PFSK-1 (cell line): ENCODE results near the gene ZNF540.

Experiments
- FOXP2 ChIP-seq: optimal IDR thresholded peaks from 2 replicates; pipeline ENCODE3; 2011; ENCODE audit warnings: borderline replicate concordance, control low read depth, inconsistent platforms; ENCODE audit not compliant: insufficient read depth; ENCODE audit errors: extremely low read length, extremely low read depth
- POLR2AphosphoS5 ChIP-seq: IDR thresholded peaks from 2 replicates; pipeline ENCODE4 v1.6.1; 2012; ENCODE audit warnings: low read depth, mild to moderate bottlenecking, control low read depth, low read length, moderate library complexity
- SIN3A ChIP-seq: IDR thresholded peaks from 2 replicates; pipeline ENCODE4 v1.6.1; 2012; ENCODE audit warnings: mild to moderate bottlenecking, low read length, moderate library complexity, borderline replicate concordance; ENCODE audit not compliant: insufficient read depth
- TAF1 ChIP-seq: IDR thresholded peaks from 2 replicates; pipeline ENCODE4 v1.6.1; 2012; ENCODE audit warnings: low read length, control low read depth, borderline replicate concordance; ENCODE audit not compliant: insufficient read depth
- TF ChIP-seq, protein P1 (sequence below), 2 experiments: IDR thresholded peaks; 2 replicates each; pipeline versions ENCODE4 v1.6.1 to v1.8.0; 2011 to 2012; ENCODE audit warnings: low read depth in 2 of 2, low read length in 2 of 2, control low read depth in 1 of 2, inconsistent platforms in 1 of 2, mild to moderate bottlenecking in 1 of 2, moderate library complexity in 1 of 2; ENCODE audit not compliant: insufficient read depth in 1 of 2

ZNF540 gene

DNA sequence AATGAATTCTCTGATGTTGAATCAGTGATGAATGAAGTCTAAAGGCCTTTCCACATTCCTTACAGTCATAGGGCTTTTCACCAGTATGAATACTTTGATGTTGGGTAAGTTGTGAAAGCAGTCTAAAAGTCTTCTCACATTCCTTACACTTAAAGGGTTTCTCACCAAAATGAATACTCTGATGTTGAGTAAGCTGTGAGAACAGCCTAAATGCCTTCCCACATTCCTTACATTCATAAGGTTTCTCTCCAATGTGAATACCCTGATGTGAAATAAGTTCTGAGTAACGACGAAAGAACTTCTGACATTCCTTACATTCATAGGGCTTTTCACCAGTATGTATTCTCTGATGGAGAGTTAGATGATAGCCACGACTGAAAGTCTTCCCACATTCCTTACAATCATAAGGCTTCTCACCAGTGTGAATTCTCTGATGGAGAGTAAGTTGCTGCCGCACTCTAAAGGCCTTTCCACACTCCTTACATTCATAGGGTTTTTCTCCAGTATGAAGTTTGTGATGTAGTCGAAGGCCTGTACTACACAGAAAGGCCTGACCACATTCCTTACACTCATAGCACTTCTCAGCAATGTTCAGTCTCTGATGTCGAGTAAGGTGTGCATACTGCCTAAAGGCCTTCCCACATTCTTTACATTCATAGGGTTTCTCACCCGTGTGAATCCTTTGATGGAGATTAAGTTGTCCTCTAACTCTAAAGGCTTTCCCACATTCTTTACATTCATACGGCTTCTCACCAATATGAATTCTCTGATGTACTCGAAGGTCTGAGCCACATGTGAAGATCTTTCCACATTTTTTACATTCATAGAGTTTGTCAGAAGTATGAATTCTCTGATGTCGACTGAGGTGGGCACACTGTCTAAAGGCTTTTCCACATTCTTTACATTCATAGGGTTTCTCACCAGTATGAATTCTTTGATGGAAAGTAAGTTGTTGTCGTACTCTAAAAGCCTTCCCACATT lies 40.7 kb downstream of the ZNF540 start:
- TF ChIP-seq TAF1 (no peak), POLR2AphosphoS5 (no peak), SIN3A (no peak), FOXP2 (no peak)
- TF ChIP-seq, protein P1, sequence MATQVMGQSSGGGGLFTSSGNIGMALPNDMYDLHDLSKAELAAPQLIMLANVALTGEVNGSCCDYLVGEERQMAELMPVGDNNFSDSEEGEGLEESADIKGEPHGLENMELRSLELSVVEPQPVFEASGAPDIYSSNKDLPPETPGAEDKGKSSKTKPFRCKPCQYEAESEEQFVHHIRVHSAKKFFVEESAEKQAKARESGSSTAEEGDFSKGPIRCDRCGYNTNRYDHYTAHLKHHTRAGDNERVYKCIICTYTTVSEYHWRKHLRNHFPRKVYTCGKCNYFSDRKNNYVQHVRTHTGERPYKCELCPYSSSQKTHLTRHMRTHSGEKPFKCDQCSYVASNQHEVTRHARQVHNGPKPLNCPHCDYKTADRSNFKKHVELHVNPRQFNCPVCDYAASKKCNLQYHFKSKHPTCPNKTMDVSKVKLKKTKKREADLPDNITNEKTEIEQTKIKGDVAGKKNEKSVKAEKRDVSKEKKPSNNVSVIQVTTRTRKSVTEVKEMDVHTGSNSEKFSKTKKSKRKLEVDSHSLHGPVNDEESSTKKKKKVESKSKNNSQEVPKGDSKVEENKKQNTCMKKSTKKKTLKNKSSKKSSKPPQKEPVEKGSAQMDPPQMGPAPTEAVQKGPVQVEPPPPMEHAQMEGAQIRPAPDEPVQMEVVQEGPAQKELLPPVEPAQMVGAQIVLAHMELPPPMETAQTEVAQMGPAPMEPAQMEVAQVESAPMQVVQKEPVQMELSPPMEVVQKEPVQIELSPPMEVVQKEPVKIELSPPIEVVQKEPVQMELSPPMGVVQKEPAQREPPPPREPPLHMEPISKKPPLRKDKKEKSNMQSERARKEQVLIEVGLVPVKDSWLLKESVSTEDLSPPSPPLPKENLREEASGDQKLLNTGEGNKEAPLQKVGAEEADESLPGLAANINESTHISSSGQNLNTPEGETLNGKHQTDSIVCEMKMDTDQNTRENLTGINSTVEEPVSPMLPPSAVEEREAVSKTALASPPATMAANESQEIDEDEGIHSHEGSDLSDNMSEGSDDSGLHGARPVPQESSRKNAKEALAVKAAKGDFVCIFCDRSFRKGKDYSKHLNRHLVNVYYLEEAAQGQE (IDR thresholded peaks at IDR 0.05; ENCODE audit: insufficient read depth in 1 of 2, low read depth in 2 of 2, low read length in 2 of 2): no peak

DNA sequence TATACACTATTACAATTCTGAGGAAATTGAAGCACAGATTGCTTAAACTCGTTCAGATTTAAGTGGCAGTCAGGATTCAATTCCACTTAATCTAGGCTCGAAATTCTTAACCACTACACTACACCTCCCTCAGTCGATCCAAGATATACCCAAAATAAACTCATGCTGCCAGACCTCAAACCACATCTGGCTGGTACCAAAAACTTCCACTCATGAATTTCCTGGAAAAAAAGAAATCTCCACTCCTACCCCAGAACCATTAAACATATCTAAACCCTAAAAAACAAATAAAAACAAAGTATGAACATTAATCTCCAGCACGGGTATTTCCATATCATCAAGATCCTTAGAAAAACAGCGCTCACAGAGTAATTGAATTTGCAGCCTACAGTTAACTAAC lies 59.4 kb downstream of the ZNF540 start:
- no peak for TF ChIP-seq TAF1
- no peak for TF ChIP-seq SIN3A
- TF ChIP-seq, protein P1 (IDR thresholded peaks at IDR 0.05; ENCODE audit: insufficient read depth in 1 of 2, low read depth in 2 of 2, low read length in 2 of 2): no peak
- TF ChIP-seq POLR2AphosphoS5: no peak
- no peak for TF ChIP-seq FOXP2

DNA sequence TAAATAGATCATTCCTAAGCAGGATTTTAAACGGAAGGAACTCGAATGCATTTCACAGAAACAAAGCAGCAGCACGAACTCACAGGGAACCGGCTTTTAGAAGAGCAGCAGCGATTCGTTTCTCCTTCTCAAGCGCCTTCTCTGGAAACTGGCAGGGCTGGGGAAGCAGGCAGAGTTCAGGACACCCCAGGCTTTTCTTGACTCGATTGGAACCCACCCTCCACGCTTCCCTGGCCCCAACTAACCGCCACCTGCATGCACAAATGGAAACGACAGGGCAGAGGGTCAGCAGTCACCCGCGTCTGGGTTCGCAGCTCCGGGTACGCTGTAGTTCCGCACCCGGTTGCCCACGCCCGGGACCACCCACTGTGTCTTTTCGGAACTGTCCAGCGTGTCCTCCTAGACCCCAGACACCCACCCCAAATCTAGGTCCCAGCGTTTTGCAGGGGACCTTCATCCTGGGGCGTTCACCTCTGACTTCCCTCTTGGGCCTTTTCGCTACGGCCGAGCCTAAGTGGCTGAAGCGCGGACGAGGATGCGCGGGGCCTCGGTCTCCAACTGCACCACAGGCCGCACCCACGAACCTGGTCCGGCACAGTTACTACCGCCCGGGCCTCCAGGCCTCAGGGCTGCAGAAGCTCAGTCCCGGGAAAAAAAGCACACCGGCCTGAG lies 60.1 kb downstream of the ZNF540 start:
- TF ChIP-seq POLR2AphosphoS5: no peak
- TF ChIP-seq, protein P1 (IDR thresholded peaks at IDR 0.05; ENCODE audit: insufficient read depth in 1 of 2, low read depth in 2 of 2, low read length in 2 of 2): peak in 1 of 2 experiments; percentile 60; a peak in 1 of 4 replicates
- TF ChIP-seq FOXP2: no peak

DNA sequence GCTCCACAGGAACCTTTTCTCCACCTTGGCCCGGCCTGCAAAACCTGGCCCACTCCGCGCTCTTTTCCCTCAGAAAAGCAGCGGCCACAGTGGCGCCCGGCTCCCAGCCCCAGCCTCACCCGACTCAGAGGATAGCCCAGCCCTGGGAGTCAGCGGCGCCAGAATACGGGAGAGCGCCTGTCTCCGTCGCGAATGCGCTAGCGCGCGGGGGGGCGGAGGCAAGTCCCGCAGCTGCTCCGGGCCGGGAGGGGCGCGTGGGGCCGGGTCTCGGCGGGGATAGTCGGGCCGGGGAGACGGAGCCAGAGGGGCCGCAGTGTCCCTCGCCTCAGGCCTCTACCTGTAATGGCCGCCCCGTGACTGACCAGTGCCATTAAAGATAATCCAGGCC lies 60.6 kb downstream of the ZNF540 start, which contains the start of gene ZFP30:
Gene ZFP30 (minus strand): TSS at position 165 of the 388 bp plus-strand sequence. CDS start 7,643 bp downstream, outside the sequence.
- TF ChIP-seq FOXP2 (peak; percentile 51), POLR2AphosphoS5 (peak; percentile 51; the same call in 1 of the 2 replicates), SIN3A (no peak), TAF1 (0 out of 2 replicates have a peak, but pooled peaks have one; percentile 11)
- TF ChIP-seq, protein P1 (IDR thresholded peaks at IDR 0.05; ENCODE audit: insufficient read depth in 1 of 2, low read depth in 2 of 2, low read length in 2 of 2): no peak
